IMR-90 (cell line): Measurements from ENCODE around the gene IL31RA. TPM values are rescaled to one million over a fixed set of nuclear protein-coding genes. Genes with fewer than 3 reads are reported as not detected.

Source experiments
- ATAC-seq: fragments of 200-7000 bp; cut with Tn5 transposase; 2 replicates; pipeline ENCODE4 v1.9.1; 2020; ENCODE audit warnings: low read depth, mild to moderate bottlenecking, moderate library complexity
- BruUV-seq: library from RNA; stranded (reverse); fragments of 400-500 nt; replicated peaks from 2 replicates; lab custom pipeline; 2021; lab: Mats Ljungman, UMichigan
- CTCF ChIA-PET: fragments of 300-600 bp; formaldehyde crosslinking; extraction: SDS; loops from one replicate; lab custom pipeline; 2021; ENCODE audit warnings: antibody characterized with exemption; lab: Yijun Ruan, JAX
- POLR2A ChIA-PET: fragments of 300-600 bp; sonication (Branson Sonifier 250); formaldehyde crosslinking; loops from one replicate; lab custom pipeline; 2022; ENCODE audit warnings: antibody characterized with exemption; ENCODE audit not compliant: unreplicated experiment; lab: Charles Lee
- DNase-seq: peaks from one replicate; pipeline ENCODE4 v3.0.0; 2013
- H2AFZ ChIP-seq: replicated peaks from 2 replicates; pipeline ENCODE3; 2013; ENCODE audit warnings: low read length, mild to moderate bottlenecking; ENCODE audit not compliant: poor library complexity
- H2AK5ac ChIP-seq: 2 replicates; pipeline ENCODE4 v1.6.1; 2013; ENCODE audit warnings: low read depth, low read length, inconsistent platforms
- H2AK9ac ChIP-seq: replicated peaks from 2 replicates; pipeline ENCODE3; 2013; ENCODE audit warnings: mild to moderate bottlenecking, low read depth, low read length, moderate library complexity; ENCODE audit not compliant: poor library complexity
- H2BK120ac ChIP-seq: 2 replicates; pipeline ENCODE4 v1.6.1; 2013; ENCODE audit warnings: low read depth, low read length, inconsistent platforms
- H2BK15ac ChIP-seq: 3 replicates; pipeline ENCODE4 v1.6.1; 2013; ENCODE audit warnings: low read depth, low read length, inconsistent platforms
- H2BK20ac ChIP-seq: 2 replicates; pipeline ENCODE4 v1.6.1; 2013; ENCODE audit warnings: low read depth, mild to moderate bottlenecking, inconsistent platforms, low read length, moderate library complexity
- H2BK5ac ChIP-seq: 2 replicates; pipeline ENCODE4 v1.6.1; 2013; ENCODE audit warnings: mild to moderate bottlenecking, low read depth, low read length, inconsistent platforms; ENCODE audit not compliant: poor library complexity, severe bottlenecking
- H3K14ac ChIP-seq: replicated peaks from 2 replicates; pipeline ENCODE4 v1.6.1; 2013; ENCODE audit warnings: low read depth, low read length, inconsistent platforms
- H3K18ac ChIP-seq: 2 replicates; pipeline ENCODE4 v1.6.1; 2013; ENCODE audit warnings: low read depth, low read length, control low read depth
- H3K23ac ChIP-seq: 2 replicates; pipeline ENCODE4 v1.6.1; 2013; ENCODE audit warnings: low read depth, low read length, inconsistent platforms
- H3K27ac ChIP-seq: 2 replicates; pipeline ENCODE4 v1.5.1; 2013; ENCODE audit warnings: mild to moderate bottlenecking, control low read depth, low read length; ENCODE audit not compliant: insufficient read depth
- H3K27me3 ChIP-seq: 2 replicates; pipeline ENCODE4 v1.6.1; 2013; ENCODE audit warnings: low read length; ENCODE audit not compliant: control insufficient read depth, insufficient read depth
- H3K36me3 ChIP-seq: 2 replicates; pipeline ENCODE4 v1.6.1; 2013; ENCODE audit warnings: low read length, mixed read lengths; ENCODE audit not compliant: control insufficient read depth, insufficient read depth
- H3K4ac ChIP-seq: 2 replicates; pipeline ENCODE4 v1.6.1; 2013; ENCODE audit warnings: low read depth, low read length, inconsistent platforms
- H3K4me1 ChIP-seq: 2 replicates; pipeline ENCODE4 v1.6.1; 2013; ENCODE audit warnings: low read length, mixed read lengths; ENCODE audit not compliant: control insufficient read depth, insufficient read depth
- H3K4me2 ChIP-seq: 2 replicates; pipeline ENCODE4 v1.6.1; 2013; ENCODE audit warnings: low read depth, mild to moderate bottlenecking, control low read depth, low read length, moderate library complexity
- H3K4me3 ChIP-seq: 2 replicates; pipeline ENCODE4 v1.5.1; 2013; ENCODE audit warnings: low read depth, mild to moderate bottlenecking, control low read depth, low read length, moderate library complexity; ENCODE audit not compliant: insufficient read depth
- H3K56ac ChIP-seq: 2 replicates; pipeline ENCODE4 v1.6.1; 2013; ENCODE audit warnings: low read length, inconsistent platforms; ENCODE audit not compliant: insufficient read depth; ENCODE audit errors: extremely low read depth
- H3K79me1 ChIP-seq, 2 experiments: 2 replicates each; pipeline ENCODE4 v1.6.1; 2013; ENCODE audit warnings: low read length in 2 of 2, inconsistent platforms in 1 of 2, low read depth in 1 of 2
- H3K9ac ChIP-seq: 2 replicates; pipeline ENCODE4 v1.6.1; 2013; ENCODE audit warnings: low read depth, low read length, control low read depth
- H3K9me1 ChIP-seq: 2 replicates; pipeline ENCODE4 v1.6.1; 2013; ENCODE audit warnings: low read length, inconsistent platforms; ENCODE audit not compliant: insufficient read depth
- H3K9me3 ChIP-seq: 2 replicates; pipeline ENCODE4 v1.6.1; 2013; ENCODE audit warnings: low read length; ENCODE audit not compliant: control insufficient read depth, insufficient read depth
- H4K20me1 ChIP-seq: 2 replicates; pipeline ENCODE4 v1.6.1; 2013; ENCODE audit warnings: low read length, inconsistent platforms; ENCODE audit not compliant: insufficient read depth
- H4K5ac ChIP-seq: 2 replicates; pipeline ENCODE4 v1.6.1; 2013; ENCODE audit warnings: mild to moderate bottlenecking, low read depth, low read length, control low read depth
- H4K8ac ChIP-seq, 2 experiments: 2 replicates each; pipeline ENCODE4 v1.6.1; 2013; ENCODE audit warnings: low read depth in 2 of 2, low read length in 2 of 2, control low read depth in 1 of 2, inconsistent platforms in 1 of 2
- H4K91ac ChIP-seq: 2 replicates; pipeline ENCODE4 v1.6.1; 2013; ENCODE audit warnings: low read depth, low read length, inconsistent platforms; ENCODE audit not compliant: insufficient read depth
- BHLHE40 ChIP-seq: fragments of 150-350 bp; IDR thresholded peaks from 2 replicates; pipeline ENCODE4 v1.6.1; 2016; ENCODE audit warnings: mild to moderate bottlenecking, low read depth, low read length
- CEBPB ChIP-seq: IDR thresholded peaks from 2 replicates; pipeline ENCODE4 v1.6.1; 2012; ENCODE audit warnings: low read depth, low read length, improper control_type of control experiment
- CHD1 ChIP-seq: IDR thresholded peaks from 2 replicates; pipeline ENCODE4 v1.6.1; 2012; ENCODE audit warnings: low read depth, low read length, improper control_type of control experiment
- FOS ChIP-seq: fragments of 150-350 bp; IDR thresholded peaks from 2 replicates; pipeline ENCODE4 v1.6.1; 2016; ENCODE audit warnings: low read depth, low read length
- MAFK ChIP-seq: IDR thresholded peaks from 2 replicates; pipeline ENCODE4 v1.6.1; 2012; ENCODE audit warnings: low read depth, low read length, improper control_type of control experiment
- MAZ ChIP-seq: IDR thresholded peaks from 2 replicates; pipeline ENCODE4 v1.6.1; 2012; ENCODE audit warnings: low read depth, mild to moderate bottlenecking, low read length, improper control_type of control experiment, moderate library complexity, borderline replicate concordance
- MXI1 ChIP-seq: IDR thresholded peaks from 2 replicates; pipeline ENCODE4 v1.6.1; 2012; ENCODE audit warnings: low read depth, mild to moderate bottlenecking, low read length, moderate library complexity, borderline replicate concordance
- NFE2L2 ChIP-seq: fragments of 150-350 bp; IDR thresholded peaks from 2 replicates; pipeline ENCODE4 v1.6.1; 2016; ENCODE audit warnings: low read depth, mild to moderate bottlenecking, low read length
- POLR2A ChIP-seq: IDR thresholded peaks from 2 replicates; pipeline ENCODE4 v1.6.1; 2012; ENCODE audit warnings: mild to moderate bottlenecking, low read depth, low read length
- RAD21 ChIP-seq: IDR thresholded peaks from 2 replicates; pipeline ENCODE4 v1.6.1; 2012; ENCODE audit warnings: low read length, improper control_type of control experiment
- RCOR1 ChIP-seq: IDR thresholded peaks from 2 replicates; pipeline ENCODE4 v1.6.1; 2012; ENCODE audit warnings: mild to moderate bottlenecking, low read length, improper control_type of control experiment; ENCODE audit not compliant: insufficient replicate concordance
- RFX5 ChIP-seq: IDR thresholded peaks from 2 replicates; pipeline ENCODE4 v1.8.0; 2012; ENCODE audit warnings: low read depth, mild to moderate bottlenecking, low read length, moderate library complexity
- SMC3 ChIP-seq: fragments of 150-350 bp; IDR thresholded peaks from 2 replicates; pipeline ENCODE4 v1.6.1; 2016; ENCODE audit warnings: low read depth, mild to moderate bottlenecking, antibody characterized with exemption, low read length, moderate library complexity
- WGBS, 2 experiments: methylation state at CpG; one replicate each; pipeline versions ENCODE4 v1.1.5 to v1.1.7; 2013; ENCODE audit warnings: missing lambda C conversion rate in 2 of 2; ENCODE audit not compliant: insufficient read length in 1 of 2; ENCODE audit errors: extremely low coverage in 2 of 2; 5-methylcytosine and 5-hydroxymethylcytosine counted together
- dilution Hi-C: fragments of 300-500 bp; cut with HindIII; formaldehyde crosslinking; loops from one replicate; pipeline ENCODE4 v1.14.3; 2018; ENCODE audit warnings: low sequenced_read_pairs; ENCODE audit not compliant: unreplicated experiment
- in situ Hi-C: fragments of 300-500 bp; cut with MboI; formaldehyde crosslinking; loops from 3 replicates; pipeline ENCODE4 v1.14.3; 2019; ENCODE audit warnings: low sequenced_read_pairs, inconsistent platforms, mixed read lengths
- intact Hi-C: fragments of 100-400 bp; cut with micrococcal nuclease; formaldehyde crosslinking; loops from 2 replicates; pipeline ENCODE4 v1.10.0; 2022
- polyA plus RNA-seq, 3 experiments: library from polyadenylated mRNA; depleted of rRNA; stranded (reverse); fragments of >200 nt; gene quantifications; 2 replicates each; pipeline ENCODE4 v1.2.3, GENCODE V29; 2012; ENCODE audit warnings: low replicate concordance in 1 of 3
- total RNA-seq: library from RNA; depleted of rRNA; stranded (reverse); fragments of >200 nt; gene quantifications from 2 replicates; pipeline ENCODE4 v1.2.3, GENCODE V29; 2012
- TF ChIP-seq, protein P1 (sequence below): fragments of 150-350 bp; IDR thresholded peaks from 2 replicates; pipeline ENCODE4 v1.6.1; 2016; ENCODE audit warnings: low read depth, mild to moderate bottlenecking, low read length, moderate library complexity, borderline replicate concordance
- TF ChIP-seq, protein P2 (sequence below): conservative IDR thresholded peaks from 2 replicates; pipeline ENCODE4 v1.5.1; 2012; ENCODE audit warnings: mild to moderate bottlenecking, low read depth, low read length, improper control_type of control experiment
- TF ChIP-seq, protein P3 (sequence below): fragments of 150-350 bp; IDR thresholded peaks from 2 replicates; pipeline ENCODE4 v1.6.1; 2017; ENCODE audit warnings: mild to moderate bottlenecking, antibody characterized with exemption, low read length, low read depth

Gene IL31RA
- total and polyA plus RNA-seq, 2 of the 4 experiments (the other 2 are of a cell fraction), result 0.39 to 0.90 TPM

DNA sequence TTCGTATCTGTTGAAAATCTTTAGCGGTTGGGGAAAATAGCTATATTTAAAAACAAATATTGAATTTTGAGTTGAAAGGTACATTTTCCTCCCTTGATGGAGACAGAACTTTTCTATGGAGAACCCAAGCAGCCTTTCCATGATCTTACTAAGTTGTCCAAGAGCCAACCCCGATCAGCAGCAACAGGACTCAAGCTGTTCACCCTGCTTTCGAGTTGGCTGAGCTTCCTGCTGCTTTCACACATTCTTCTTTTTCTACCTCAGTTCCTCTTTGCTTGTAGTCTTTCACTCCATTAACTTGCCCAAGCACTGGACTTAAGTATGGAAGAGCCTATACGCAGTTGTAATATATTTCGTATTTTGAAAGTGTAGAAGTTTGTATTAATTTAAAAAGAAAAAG is 84.2 kb downstream of the IL31RA start:
- Histone ChIP-seq H3K27ac (no peak overlapping the region), H3K4me1 (no peaks in the 10 kb centered on the region), H2BK15ac (no peak overlapping the region), H2AK5ac (no peak overlapping the region), H3K14ac (no peak overlapping the region), H3K9me1 (no peaks in the 10 kb centered on the region), H2AFZ (no peak overlapping the region), H3K27me3 (no peaks in the 10 kb centered on the region), H4K8ac (peak overlapping the region in 1 of 2 experiments; percentile 58; a peak in 1 of 4 replicates), H3K4me3 (no peak overlapping the region), H3K4me2 (no peak overlapping the region), H4K91ac (no peak overlapping the region; the same call in 1 of the 2 replicates), H4K20me1 (peaks cover 6% of the 10 kb centered on the region; the same call in 1 of the 2 replicates), H2BK20ac (no peak overlapping the region), H3K4ac (no peak overlapping the region), H3K9me3 (no peaks in the 10 kb centered on the region), H3K79me1 (peaks cover 0 to 2% of the 10 kb centered on the region in 2 experiments; a peak in 1 of 4 replicates), H3K23ac (no peak overlapping the region), H3K56ac (no peak overlapping the region), H2AK9ac (no peak overlapping the region), H2BK5ac (no peak overlapping the region), H4K5ac (no peak overlapping the region), H2BK120ac (no peak overlapping the region), H3K9ac (no peak overlapping the region), H3K18ac (no peak overlapping the region), H3K36me3 (peaks cover 12% of the 10 kb centered on the region)
- in situ Hi-C loops (no loop called here), dilution Hi-C loops (no loop called here), intact Hi-C loops (loop anchor here (5.0 to 10.0 kb wide), 2 partner anchors 763 to 899 kb away; partner anchors contain the start of gene CDC20B)
- BruUV-seq, result no TSS peak
- TF ChIP-seq CEBPB, result no peak
- TF ChIP-seq, protein P1, sequence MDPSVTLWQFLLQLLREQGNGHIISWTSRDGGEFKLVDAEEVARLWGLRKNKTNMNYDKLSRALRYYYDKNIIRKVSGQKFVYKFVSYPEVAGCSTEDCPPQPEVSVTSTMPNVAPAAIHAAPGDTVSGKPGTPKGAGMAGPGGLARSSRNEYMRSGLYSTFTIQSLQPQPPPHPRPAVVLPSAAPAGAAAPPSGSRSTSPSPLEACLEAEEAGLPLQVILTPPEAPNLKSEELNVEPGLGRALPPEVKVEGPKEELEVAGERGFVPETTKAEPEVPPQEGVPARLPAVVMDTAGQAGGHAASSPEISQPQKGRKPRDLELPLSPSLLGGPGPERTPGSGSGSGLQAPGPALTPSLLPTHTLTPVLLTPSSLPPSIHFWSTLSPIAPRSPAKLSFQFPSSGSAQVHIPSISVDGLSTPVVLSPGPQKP, result no peak
- TF ChIP-seq POLR2A, result no peak
- TF ChIP-seq RCOR1, result no peak
- TF ChIP-seq BHLHE40, result no peak
- no peak for TF ChIP-seq MAFK
- no peak for TF ChIP-seq RFX5
- no peak for TF ChIP-seq FOS
- no peak for TF ChIP-seq CHD1
- TF ChIP-seq, protein P2, sequence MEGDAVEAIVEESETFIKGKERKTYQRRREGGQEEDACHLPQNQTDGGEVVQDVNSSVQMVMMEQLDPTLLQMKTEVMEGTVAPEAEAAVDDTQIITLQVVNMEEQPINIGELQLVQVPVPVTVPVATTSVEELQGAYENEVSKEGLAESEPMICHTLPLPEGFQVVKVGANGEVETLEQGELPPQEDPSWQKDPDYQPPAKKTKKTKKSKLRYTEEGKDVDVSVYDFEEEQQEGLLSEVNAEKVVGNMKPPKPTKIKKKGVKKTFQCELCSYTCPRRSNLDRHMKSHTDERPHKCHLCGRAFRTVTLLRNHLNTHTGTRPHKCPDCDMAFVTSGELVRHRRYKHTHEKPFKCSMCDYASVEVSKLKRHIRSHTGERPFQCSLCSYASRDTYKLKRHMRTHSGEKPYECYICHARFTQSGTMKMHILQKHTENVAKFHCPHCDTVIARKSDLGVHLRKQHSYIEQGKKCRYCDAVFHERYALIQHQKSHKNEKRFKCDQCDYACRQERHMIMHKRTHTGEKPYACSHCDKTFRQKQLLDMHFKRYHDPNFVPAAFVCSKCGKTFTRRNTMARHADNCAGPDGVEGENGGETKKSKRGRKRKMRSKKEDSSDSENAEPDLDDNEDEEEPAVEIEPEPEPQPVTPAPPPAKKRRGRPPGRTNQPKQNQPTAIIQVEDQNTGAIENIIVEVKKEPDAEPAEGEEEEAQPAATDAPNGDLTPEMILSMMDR, result no peak
- no peak for TF ChIP-seq MAZ
- no peak for TF ChIP-seq NFE2L2
- TF ChIP-seq SMC3, result no peak
- TF ChIP-seq, protein P3, sequence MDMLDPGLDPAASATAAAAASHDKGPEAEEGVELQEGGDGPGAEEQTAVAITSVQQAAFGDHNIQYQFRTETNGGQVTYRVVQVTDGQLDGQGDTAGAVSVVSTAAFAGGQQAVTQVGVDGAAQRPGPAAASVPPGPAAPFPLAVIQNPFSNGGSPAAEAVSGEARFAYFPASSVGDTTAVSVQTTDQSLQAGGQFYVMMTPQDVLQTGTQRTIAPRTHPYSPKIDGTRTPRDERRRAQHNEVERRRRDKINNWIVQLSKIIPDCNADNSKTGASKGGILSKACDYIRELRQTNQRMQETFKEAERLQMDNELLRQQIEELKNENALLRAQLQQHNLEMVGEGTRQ, result no peak
- TF ChIP-seq RAD21, result no peak
- TF ChIP-seq MXI1, result no peak
- CTCF ChIA-PET, result interaction anchor here (0.5 to 0.9 kb wide), 5 partner anchors 26 to 324 kb away, joined by 3 to 4 read pairs (median 3); no protein-coding TSS in a partner anchor
- ATAC-seq (no peak), DNase-seq (no peak)
- POLR2A ChIA-PET, result no interaction called here
- WGBS, 2 experiments, result 100% methylated on average over 1 of the region's 6 CpGs
